GM18502 (cell line): ENCODE data around the gene OR6M1.

ENCODE experiments used
- ATAC-seq: cut with Tn5 transposase; IDR thresholded peaks from one replicate; pipeline ENCODE4 v1.9.1; 2021; ENCODE audit warnings: mild to moderate bottlenecking; ENCODE audit not compliant: unreplicated experiment, poor library complexity

Gene OR6M1

GRCh38 chr11:123778511-123778910 lies 27.6 kb downstream of the OR6M1 start:
- ATAC-seq = no peak

GRCh38 chr11:123775715-123776549 lies 30.2 kb downstream of the OR6M1 start:
- ATAC-seq = no peak

DNA sequence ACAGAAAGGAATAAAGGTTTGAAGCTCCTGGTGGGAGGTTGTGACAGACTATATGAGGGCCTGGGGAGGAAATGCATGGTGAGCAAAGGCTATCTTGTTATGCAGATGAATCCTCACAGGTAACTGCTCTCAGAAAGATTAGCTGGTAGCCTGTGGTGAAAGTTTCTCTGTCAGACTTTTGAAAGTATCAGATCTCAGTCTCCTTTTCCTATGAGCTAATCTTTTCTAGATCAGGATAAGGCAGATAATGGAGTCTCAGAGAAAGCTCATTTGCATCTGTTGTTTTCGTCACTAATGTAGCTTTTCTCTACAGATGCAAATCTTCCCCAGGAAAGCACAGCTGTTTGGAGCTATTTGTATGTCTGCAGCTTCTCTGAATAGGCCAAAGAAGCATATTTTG lies 30.9 kb downstream of the OR6M1 start:
- ATAC-seq = no peak

DNA sequence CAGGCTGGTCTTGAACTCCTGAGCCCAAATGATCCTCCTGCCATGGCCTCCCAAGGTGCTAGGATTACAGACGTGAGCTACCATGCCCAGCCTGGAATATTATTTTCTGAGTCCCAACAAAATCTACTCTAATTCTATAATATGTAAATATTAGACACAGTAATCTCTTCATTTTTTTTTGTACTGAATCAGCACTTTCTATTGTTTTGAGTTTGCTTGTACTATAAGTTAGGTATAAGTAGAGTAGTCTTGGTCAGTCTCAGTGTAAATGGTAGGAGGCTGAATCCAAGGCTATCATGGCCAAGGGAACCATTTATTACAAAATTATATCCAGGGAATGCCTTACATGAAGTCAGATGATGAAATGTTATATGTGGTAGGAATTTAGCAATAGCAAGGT lies 32.2 kb downstream of the OR6M1 start:
- ATAC-seq = no peak

GRCh38 chr11:123773026-123773425 lies 33.1 kb downstream of the OR6M1 start:
- no peak for ATAC-seq

DNA sequence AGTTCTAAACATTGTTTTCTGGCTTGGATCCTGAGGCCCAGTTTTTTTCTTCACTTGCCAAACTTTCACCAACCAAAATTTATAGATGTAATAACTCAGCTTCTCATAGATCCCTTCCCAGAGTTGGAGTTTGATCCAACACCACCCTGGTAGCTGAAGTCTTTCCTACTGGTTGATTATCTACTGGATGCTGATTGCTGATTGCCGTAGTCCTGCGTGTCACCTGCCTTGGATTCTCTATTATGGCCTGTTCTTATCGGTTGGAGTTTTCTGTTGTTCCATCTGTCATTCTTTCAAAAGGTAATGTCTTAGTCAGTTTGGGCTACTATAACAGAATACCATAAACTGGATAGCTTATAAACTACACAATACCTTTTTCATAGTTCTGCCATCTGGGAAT lies 34.5 kb downstream of the OR6M1 start:
- ATAC-seq = no peak

DNA sequence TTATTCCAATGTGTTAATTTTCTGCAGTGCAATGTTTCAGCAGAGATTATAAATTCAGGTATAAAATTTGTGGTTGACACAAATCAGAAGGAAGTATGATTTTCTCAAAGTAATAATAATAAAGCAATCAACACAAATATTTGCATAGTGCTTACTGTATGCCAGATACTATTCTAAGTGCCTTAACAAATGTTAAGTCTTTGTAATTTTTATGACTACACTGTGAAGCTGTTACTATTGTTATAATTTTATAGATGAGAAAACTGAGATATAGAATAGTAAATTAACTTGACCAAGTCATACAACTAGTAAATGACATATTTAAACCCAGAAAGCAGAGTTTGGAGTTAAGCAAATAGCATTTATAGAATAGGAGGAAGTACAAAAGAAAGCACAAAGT lies 35.4 kb downstream of the OR6M1 start:
- ATAC-seq = no peak

DNA sequence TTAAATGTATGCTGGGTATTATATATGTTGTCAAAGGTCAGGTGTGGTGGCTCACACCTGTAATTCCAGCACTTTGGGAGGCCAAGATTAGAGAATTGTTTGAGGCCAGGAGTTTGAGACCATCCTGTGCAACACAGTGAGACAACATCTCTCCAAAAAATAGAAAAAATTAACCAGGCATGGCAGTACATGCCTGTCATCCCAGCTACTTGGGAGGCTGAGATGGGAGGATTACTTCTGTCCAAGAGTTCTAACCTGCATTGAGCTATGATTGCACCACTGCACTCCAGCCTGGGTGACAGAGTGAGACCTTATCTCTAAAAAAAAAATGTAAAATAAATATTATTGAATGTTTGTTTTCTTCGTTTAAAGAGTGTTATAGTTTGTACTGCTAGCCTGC lies 40.5 kb downstream of the OR6M1 start:
- no peak for ATAC-seq

GRCh38 chr11:123762422-123762821 lies 43.7 kb downstream of the OR6M1 start:
- ATAC-seq = no peak

- peak; percentile 91 for ATAC-seq
These were observed 45.3 kb downstream of the OR6M1 start for GRCh38 chr11:123760894-123761293.

DNA sequence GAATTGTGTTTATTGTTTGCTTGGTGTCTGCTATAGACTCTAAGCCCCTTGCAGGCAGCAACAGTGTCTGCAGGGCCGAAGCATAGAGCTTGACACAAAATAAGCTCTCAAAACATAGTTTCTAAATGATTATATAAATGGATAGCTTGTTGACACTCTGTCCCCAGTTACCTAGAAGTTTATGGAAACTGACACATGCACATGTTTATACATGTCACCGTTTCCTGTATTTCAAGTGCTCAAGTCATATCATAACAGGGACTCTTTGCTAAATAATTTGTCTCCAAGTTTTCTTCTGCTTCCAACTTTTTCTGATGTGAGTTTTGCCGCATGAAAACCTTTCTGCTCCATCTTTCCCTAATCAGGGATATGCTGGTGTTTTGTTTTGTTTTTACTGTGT lies 48.2 kb downstream of the OR6M1 start:
- no peak for ATAC-seq

- ATAC-seq = no peak
These were observed 50.3 kb downstream of the OR6M1 start for GRCh38 chr11:123755813-123756212.
